ENCODE data around the gene TRAPPC2B.
A peak's percentile ranks its signal among the peaks of the same experiment; 100 is the strongest.

Gene TRAPPC2B

GRCh38 chr19:57362997-57363687, at the start of gene TRAPPC2B, which contains the start of gene ZNF547:
TSS of gene TRAPPC2B (plus strand) at chr19:57363551. CDS start at chr19:57364834, 1,283 bp downstream.
TSS of gene ZNF547 (plus strand) at chr19:57363551. CDS start at chr19:57368556, 5,005 bp downstream.
- H3K27me3 ChIP-seq (ENCODE audit: insufficient read depth, insufficient read length) = no peaks in the 10 kb centered on the region
- H3K36me3 ChIP-seq (ENCODE audit: insufficient read depth, insufficient read length, low read length) = peaks cover 15% of the 10 kb centered on the region
- no peaks in the 10 kb centered on the region for H3K9me3 ChIP-seq (ENCODE audit: insufficient read depth, low read length)
- no peak for TF ChIP-seq ZNF274 (IDR thresholded peaks at IDR 0.05; ENCODE audit: low read depth, low read length)
- TF ChIP-seq YY1 (IDR thresholded peaks at IDR 0.05; ENCODE audit: insufficient read depth, insufficient read length) = peak; percentile 50
- no peaks in the 10 kb centered on the region for H3K4me1 ChIP-seq (ENCODE audit: insufficient read depth, insufficient read length)
- H3K4me3 ChIP-seq (ENCODE audit: insufficient read length, low read depth) = peak within 1 kb of the TSS; percentile 66
- DNase-seq (ENCODE audit: low read depth, low spot score) = peak; percentile 97
- peak within 1 kb of the TSS; percentile 80 for H3K9ac ChIP-seq (ENCODE audit: insufficient read length, low read depth)

GRCh38 chr19:57314146-57314545, 49.2 kb upstream of the TRAPPC2B start:
- H3K9ac ChIP-seq (ENCODE audit: insufficient read length, low read depth) = no peak overlapping the region
- H3K4me1 ChIP-seq (ENCODE audit: insufficient read depth, insufficient read length) = peaks cover 2% of the 10 kb centered on the region
- no peaks in the 10 kb centered on the region for H3K36me3 ChIP-seq (ENCODE audit: insufficient read depth, insufficient read length, low read length)
- no peaks in the 10 kb centered on the region for H3K27me3 ChIP-seq (ENCODE audit: insufficient read depth, insufficient read length)
- no peak for TF ChIP-seq YY1 (IDR thresholded peaks at IDR 0.05; ENCODE audit: insufficient read depth, insufficient read length)
- no peak for TF ChIP-seq ZNF274 (IDR thresholded peaks at IDR 0.05; ENCODE audit: low read depth, low read length)
- no peak for DNase-seq (ENCODE audit: low read depth, low spot score)
- no peaks in the 10 kb centered on the region for H3K9me3 ChIP-seq (ENCODE audit: insufficient read depth, low read length)
- H3K4me3 ChIP-seq (ENCODE audit: insufficient read length, low read depth) = no peak overlapping the region

GRCh38 chr19:57317503-57317902, 45.8 kb upstream of the TRAPPC2B start:
- DNase-seq (ENCODE audit: low read depth, low spot score) = no peak
- Histone ChIP-seq H3K9me3 (ENCODE audit: insufficient read depth, low read length) (no peaks in the 10 kb centered on the region), H3K4me3 (ENCODE audit: insufficient read length, low read depth) (no peak overlapping the region), H3K27me3 (ENCODE audit: insufficient read depth, insufficient read length) (no peaks in the 10 kb centered on the region), H3K9ac (ENCODE audit: insufficient read length, low read depth) (no peak overlapping the region), H3K36me3 (ENCODE audit: insufficient read depth, insufficient read length, low read length) (peaks cover 7% of the 10 kb centered on the region), H3K4me1 (ENCODE audit: insufficient read depth, insufficient read length) (peaks cover 2% of the 10 kb centered on the region)
- TF ChIP-seq ZNF274 (IDR thresholded peaks at IDR 0.05; ENCODE audit: low read depth, low read length) (no peak), SUZ12 (IDR thresholded peaks at IDR 0.05; ENCODE audit: extremely low read depth, insufficient read depth, insufficient read length) (no peak), YY1 (IDR thresholded peaks at IDR 0.05; ENCODE audit: insufficient read depth, insufficient read length) (no peak)

GRCh38 chr19:57319869-57320179, 43.5 kb upstream of the TRAPPC2B start:
- Histone ChIP-seq H3K4me1 (ENCODE audit: insufficient read depth, insufficient read length) (peaks cover 2% of the 10 kb centered on the region), H3K4me3 (ENCODE audit: insufficient read length, low read depth) (peak overlapping the region; percentile 79), H3K36me3 (ENCODE audit: insufficient read depth, insufficient read length, low read length) (peaks cover 22% of the 10 kb centered on the region), H3K9ac (ENCODE audit: insufficient read length, low read depth) (peak overlapping the region; percentile 67), H3K27me3 (ENCODE audit: insufficient read depth, insufficient read length) (no peaks in the 10 kb centered on the region), H3K9me3 (ENCODE audit: insufficient read depth, low read length) (no peaks in the 10 kb centered on the region)
- TF ChIP-seq YY1 (IDR thresholded peaks at IDR 0.05; ENCODE audit: insufficient read depth, insufficient read length) = no peak
- TF ChIP-seq ZNF274 (IDR thresholded peaks at IDR 0.05; ENCODE audit: low read depth, low read length) = no peak
- no peak for TF ChIP-seq SUZ12 (IDR thresholded peaks at IDR 0.05; ENCODE audit: extremely low read depth, insufficient read depth, insufficient read length)
- no peak for DNase-seq (ENCODE audit: low read depth, low spot score)

- Histone ChIP-seq H3K4me1 (ENCODE audit: insufficient read depth, insufficient read length) (peaks cover 2% of the 10 kb centered on the region), H3K9me3 (ENCODE audit: insufficient read depth, low read length) (no peaks in the 10 kb centered on the region), H3K4me3 (ENCODE audit: insufficient read length, low read depth) (peak within 1 kb of the TSS; percentile 79), H3K36me3 (ENCODE audit: insufficient read depth, insufficient read length, low read length) (peaks cover 28% of the 10 kb centered on the region), H3K27me3 (ENCODE audit: insufficient read depth, insufficient read length) (no peaks in the 10 kb centered on the region), H3K9ac (ENCODE audit: insufficient read length, low read depth) (peak within 1 kb of the TSS; percentile 78)
- DNase-seq (ENCODE audit: low read depth, low spot score) = peak; percentile 92
- no peak for TF ChIP-seq ZNF274 (IDR thresholded peaks at IDR 0.05; ENCODE audit: low read depth, low read length)
- TF ChIP-seq YY1 (IDR thresholded peaks at IDR 0.05; ENCODE audit: insufficient read depth, insufficient read length) = no peak
- TF ChIP-seq SUZ12 (IDR thresholded peaks at IDR 0.05; ENCODE audit: extremely low read depth, insufficient read depth, insufficient read length) = no peak
Measured at GRCh38 chr19:57320180-57321084, 42.9 kb upstream of the TRAPPC2B start, which contains the start of gene ZNF543. TSS of gene ZNF543 (plus strand) at chr19:57320472. CDS start at chr19:57320854, 382 bp downstream.

GRCh38 chr19:57321116-57321515, 42.2 kb upstream of the TRAPPC2B start:
- TF ChIP-seq ZNF274 (IDR thresholded peaks at IDR 0.05; ENCODE audit: low read depth, low read length) (no peak), YY1 (IDR thresholded peaks at IDR 0.05; ENCODE audit: insufficient read depth, insufficient read length) (no peak), SUZ12 (IDR thresholded peaks at IDR 0.05; ENCODE audit: extremely low read depth, insufficient read depth, insufficient read length) (no peak)
- DNase-seq (ENCODE audit: low read depth, low spot score) = no peak
- peak overlapping the region; percentile 78 for H3K9ac ChIP-seq (ENCODE audit: insufficient read length, low read depth)
- H3K4me3 ChIP-seq (ENCODE audit: insufficient read length, low read depth) = peak overlapping the region; percentile 79
- H3K27me3 ChIP-seq (ENCODE audit: insufficient read depth, insufficient read length) = no peaks in the 10 kb centered on the region
- H3K4me1 ChIP-seq (ENCODE audit: insufficient read depth, insufficient read length) = peaks cover 2% of the 10 kb centered on the region
- H3K36me3 ChIP-seq (ENCODE audit: insufficient read depth, insufficient read length, low read length) = peaks cover 34% of the 10 kb centered on the region
- no peaks in the 10 kb centered on the region for H3K9me3 ChIP-seq (ENCODE audit: insufficient read depth, low read length)

- peaks cover 2% of the 10 kb centered on the region for H3K4me1 ChIP-seq (ENCODE audit: insufficient read depth, insufficient read length)
- TF ChIP-seq ZNF274 (IDR thresholded peaks at IDR 0.05; ENCODE audit: low read depth, low read length) (no peak), YY1 (IDR thresholded peaks at IDR 0.05; ENCODE audit: insufficient read depth, insufficient read length) (no peak), SUZ12 (IDR thresholded peaks at IDR 0.05; ENCODE audit: extremely low read depth, insufficient read depth, insufficient read length) (no peak)
- no peak overlapping the region for H3K4me3 ChIP-seq (ENCODE audit: insufficient read length, low read depth)
- H3K27me3 ChIP-seq (ENCODE audit: insufficient read depth, insufficient read length) = no peaks in the 10 kb centered on the region
- H3K9me3 ChIP-seq (ENCODE audit: insufficient read depth, low read length) = no peaks in the 10 kb centered on the region
- DNase-seq (ENCODE audit: low read depth, low spot score) = no peak
- H3K36me3 ChIP-seq (ENCODE audit: insufficient read depth, insufficient read length, low read length) = peaks cover 39% of the 10 kb centered on the region
- H3K9ac ChIP-seq (ENCODE audit: insufficient read length, low read depth) = peak overlapping the region; percentile 78
Measured at GRCh38 chr19:57321751-57322150, 41.6 kb upstream of the TRAPPC2B start.
